Measurements from ENCODE around the gene DICER1. TPM values are rescaled to one million over a fixed set of nuclear protein-coding genes. Genes with fewer than 3 reads are reported as not detected.
"Not testable (repeated sequence)": the region's sequence is repeated elsewhere in the genome, so short reads cannot be mapped to it uniquely, and the experiment has no call there.

The DICER1 gene
- total RNA-seq, 2 experiments from 2014 or later = 39.9 to 40.9 TPM

DNA sequence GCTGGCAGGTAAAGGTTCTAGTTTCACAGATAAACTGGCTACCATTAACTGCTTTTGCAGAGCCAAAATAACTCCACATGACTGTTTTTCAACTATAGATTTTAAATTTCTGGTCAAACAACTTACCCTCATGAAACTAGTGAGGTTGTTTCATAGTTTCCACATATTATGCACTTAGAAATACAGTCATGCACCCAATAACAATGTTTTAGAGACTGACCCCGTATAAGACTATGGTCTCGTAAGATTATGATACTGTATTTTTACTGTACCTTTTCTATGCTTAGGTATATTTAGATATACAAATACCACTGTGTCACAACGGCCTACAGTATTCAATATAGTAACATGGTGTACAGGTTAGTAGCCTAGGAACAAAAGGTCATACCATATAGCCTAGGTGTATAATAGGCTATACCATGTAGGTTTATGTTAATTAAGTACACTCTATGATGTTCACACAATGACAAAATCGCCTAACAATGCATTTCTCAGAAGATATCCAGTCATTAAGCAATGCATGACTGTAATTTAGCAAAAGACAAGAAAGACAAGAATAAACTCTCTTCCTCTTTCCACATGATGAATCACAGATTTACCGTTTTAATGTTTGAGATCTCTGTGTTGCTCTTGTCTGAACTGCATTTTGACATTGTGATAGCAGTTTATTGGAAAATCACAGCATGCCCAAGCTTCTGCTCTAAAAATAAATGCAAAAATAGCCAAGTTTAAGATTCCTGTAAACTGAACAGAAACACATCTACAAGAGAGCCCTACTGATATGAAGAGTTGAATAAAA is 17.1 kb downstream of the DICER1 start:
- H3K9me3 Mint-ChIP-seq = peaks cover 7% of the 10 kb centered on the region
- H3K4me1 Mint-ChIP-seq (ENCODE audit: low read depth) = peaks cover 73% of the 10 kb centered on the region
- H3K27ac Mint-ChIP-seq = peak overlapping the region; percentile 54
- no peak for DNase-seq
- POLR2A ChIA-PET = no interaction called here
- intact Hi-C loops (cut with micrococcal nuclease) = loop anchor here (5.0 kb wide), 1 partner anchor 122 kb away; no protein-coding TSS in a partner anchor
- CTCF ChIA-PET = no interaction called here
- no peaks in the 10 kb centered on the region for H3K27me3 Mint-ChIP-seq
- H3K4me3 Mint-ChIP-seq = no peak overlapping the region
- H3K36me3 Mint-ChIP-seq = peaks cover 8% of the 10 kb centered on the region

DNA sequence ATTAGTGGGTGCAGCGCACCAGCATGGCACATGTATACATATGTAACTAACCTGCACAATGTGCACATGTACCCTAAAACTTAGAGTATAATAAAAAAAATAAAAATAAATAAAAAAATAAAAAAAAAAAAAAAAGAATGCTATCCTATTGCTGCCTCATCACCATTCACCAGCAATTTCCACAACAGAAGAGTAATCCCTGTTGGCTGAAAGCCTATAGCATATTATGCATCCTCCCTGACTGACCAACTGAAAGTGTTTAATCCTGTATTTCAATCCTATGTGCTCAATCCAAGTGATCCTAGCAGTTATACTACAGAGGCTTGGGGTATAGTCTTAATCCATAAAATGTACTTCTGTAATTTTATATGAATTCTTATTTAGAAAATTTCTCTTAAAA is 18.5 kb downstream of the DICER1 start:
- Mint-ChIP-seq H3K4me3 (no peak overlapping the region), H3K27ac (no peak overlapping the region), H3K9me3 (no peaks in the 10 kb centered on the region), H3K4me1 (ENCODE audit: low read depth) (peaks cover 72% of the 10 kb centered on the region), H3K36me3 (peaks cover 5% of the 10 kb centered on the region), H3K27me3 (no peaks in the 10 kb centered on the region)
- intact Hi-C loops (cut with micrococcal nuclease) = no loop called here
- POLR2A ChIA-PET = no interaction called here
- CTCF ChIA-PET = interaction anchor here (0.6 kb wide), 1 partner anchor 1332 kb away, joined by 3 read pairs; no protein-coding TSS in a partner anchor
- no peak for DNase-seq

DNA sequence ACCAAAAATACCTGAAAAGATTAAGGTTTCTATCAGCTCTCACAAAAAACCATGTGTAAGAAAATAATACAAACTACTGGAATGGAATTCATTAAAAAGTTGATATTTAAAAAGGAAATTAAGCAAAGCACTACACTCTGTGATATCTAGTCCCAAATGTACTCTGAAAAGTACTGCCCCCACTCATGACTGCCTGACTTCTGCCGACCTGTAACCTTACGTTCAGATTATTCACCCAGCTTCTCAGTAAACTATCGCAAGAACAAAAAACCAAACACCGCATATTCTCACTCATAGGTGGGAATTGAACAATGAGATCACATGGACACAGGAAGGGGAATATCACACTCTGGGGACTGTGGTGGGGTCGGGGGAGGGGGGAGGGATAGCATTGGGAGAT is 18.9 kb downstream of the DICER1 start:
- H3K36me3 Mint-ChIP-seq; H3K27ac Mint-ChIP-seq; H3K9me3 Mint-ChIP-seq; intact Hi-C loops (cut with micrococcal nuclease); H3K4me3 Mint-ChIP-seq; POLR2A ChIA-PET; H3K27me3 Mint-ChIP-seq; DNase-seq: not testable (repeated sequence)
- CTCF ChIA-PET = interaction anchor here (0.6 kb wide), 1 partner anchor 1333 kb away, joined by 3 read pairs; no protein-coding TSS in a partner anchor
- H3K4me1 Mint-ChIP-seq (ENCODE audit: low read depth) = peaks cover 70% of the 10 kb centered on the region

DNA sequence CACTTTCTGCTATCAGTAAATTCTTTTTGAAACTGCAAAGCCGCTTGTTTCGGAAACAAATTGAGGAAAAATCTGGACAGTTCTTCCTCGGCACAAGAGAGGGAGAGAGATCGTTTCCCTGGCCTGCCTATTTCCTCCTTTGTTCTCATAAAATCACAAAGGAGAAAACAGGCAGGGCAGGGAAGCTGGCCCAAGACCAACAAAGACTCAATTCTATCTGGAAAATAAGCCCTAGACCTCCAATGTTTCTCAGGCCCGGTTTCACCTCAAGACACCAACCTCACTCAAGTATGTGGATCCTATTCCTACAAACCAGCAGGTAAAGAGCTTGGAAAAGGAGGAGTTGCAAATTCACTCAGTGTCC is 19.5 kb downstream of the DICER1 start:
- H3K4me3 Mint-ChIP-seq = no peak overlapping the region
- H3K27ac Mint-ChIP-seq = no peak overlapping the region
- ChIA-PET CTCF (no interaction called here), POLR2A (no interaction called here)
- H3K27me3 Mint-ChIP-seq = no peaks in the 10 kb centered on the region
- H3K9me3 Mint-ChIP-seq = no peaks in the 10 kb centered on the region
- DNase-seq = no peak
- peaks cover 66% of the 10 kb centered on the region for H3K4me1 Mint-ChIP-seq (ENCODE audit: low read depth)
- H3K36me3 Mint-ChIP-seq = peaks cover 11% of the 10 kb centered on the region
- intact Hi-C loops (cut with micrococcal nuclease) = no loop called here

DNA sequence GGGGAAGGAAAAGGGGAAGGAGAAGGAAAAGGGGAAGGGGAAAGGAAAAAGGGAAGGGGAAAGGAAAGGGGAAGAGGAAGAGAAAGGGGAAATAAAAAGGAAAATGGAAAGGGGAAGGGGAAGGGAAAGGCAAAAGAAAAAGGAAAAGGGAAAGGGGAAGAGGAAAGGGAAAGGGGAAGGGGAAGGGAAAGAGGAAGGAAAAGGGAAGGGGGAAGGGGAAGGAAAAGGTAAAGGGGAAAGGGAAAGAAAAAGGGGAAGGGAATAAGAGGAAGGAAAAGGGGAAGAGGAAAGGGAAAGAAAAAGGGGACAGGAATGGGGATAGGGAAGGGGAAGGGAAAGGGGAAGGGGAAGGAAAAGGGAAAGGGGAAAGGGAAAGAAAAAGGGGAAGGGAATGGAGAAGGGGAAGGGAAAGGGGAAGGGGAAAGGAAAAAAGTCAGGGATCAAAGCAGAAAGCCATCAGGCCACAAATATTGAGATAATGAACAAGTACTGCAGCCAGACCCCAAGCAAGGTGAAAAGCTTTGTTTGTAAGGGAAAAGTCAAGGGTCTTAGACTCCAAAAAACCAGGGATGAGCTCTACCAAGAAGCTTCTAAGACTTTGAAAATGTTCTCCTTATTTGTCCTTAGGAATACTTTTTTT is 20.0 kb downstream of the DICER1 start:
- Mint-ChIP-seq H3K4me1 (ENCODE audit: low read depth) (peaks cover 61% of the 10 kb centered on the region), H3K4me3 (no peak overlapping the region), H3K36me3 (peaks cover 13% of the 10 kb centered on the region), H3K27me3 (no peaks in the 10 kb centered on the region), H3K9me3 (no peaks in the 10 kb centered on the region), H3K27ac (no peak overlapping the region)
- ChIA-PET CTCF (no interaction called here), POLR2A (no interaction called here)
- intact Hi-C loops (cut with micrococcal nuclease) = no loop called here
- DNase-seq = no peak

DNA sequence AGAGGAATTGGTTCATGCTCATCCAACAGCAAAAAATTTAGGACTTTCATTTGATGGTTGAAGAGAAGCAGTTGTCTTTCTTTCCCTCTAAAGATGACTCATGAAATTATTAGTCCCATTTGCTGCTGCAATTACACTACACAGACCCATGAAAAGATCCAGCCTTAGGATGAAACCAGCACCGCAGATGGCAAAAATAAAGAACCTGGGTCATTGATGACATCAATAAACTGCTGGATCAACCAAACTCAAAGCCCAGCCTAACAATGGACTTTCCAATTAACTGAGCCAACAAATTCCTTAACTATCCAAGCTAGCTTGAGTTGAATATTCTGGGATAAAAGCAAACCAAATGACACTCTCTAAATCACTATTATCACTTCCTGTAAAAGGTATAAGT is 20.7 kb downstream of the DICER1 start:
- POLR2A ChIA-PET = no interaction called here
- H3K27ac Mint-ChIP-seq = no peak overlapping the region
- H3K27me3 Mint-ChIP-seq = no peaks in the 10 kb centered on the region
- H3K36me3 Mint-ChIP-seq = peaks cover 16% of the 10 kb centered on the region
- H3K4me1 Mint-ChIP-seq (ENCODE audit: low read depth) = peaks cover 55% of the 10 kb centered on the region
- intact Hi-C loops (cut with micrococcal nuclease) = no loop called here
- no peak for DNase-seq
- H3K9me3 Mint-ChIP-seq = no peaks in the 10 kb centered on the region
- no peak overlapping the region for H3K4me3 Mint-ChIP-seq
- CTCF ChIA-PET = interaction anchor here (0.7 kb wide), 1 partner anchor 808 kb away, joined by 3 read pairs; no protein-coding TSS in a partner anchor

DNA sequence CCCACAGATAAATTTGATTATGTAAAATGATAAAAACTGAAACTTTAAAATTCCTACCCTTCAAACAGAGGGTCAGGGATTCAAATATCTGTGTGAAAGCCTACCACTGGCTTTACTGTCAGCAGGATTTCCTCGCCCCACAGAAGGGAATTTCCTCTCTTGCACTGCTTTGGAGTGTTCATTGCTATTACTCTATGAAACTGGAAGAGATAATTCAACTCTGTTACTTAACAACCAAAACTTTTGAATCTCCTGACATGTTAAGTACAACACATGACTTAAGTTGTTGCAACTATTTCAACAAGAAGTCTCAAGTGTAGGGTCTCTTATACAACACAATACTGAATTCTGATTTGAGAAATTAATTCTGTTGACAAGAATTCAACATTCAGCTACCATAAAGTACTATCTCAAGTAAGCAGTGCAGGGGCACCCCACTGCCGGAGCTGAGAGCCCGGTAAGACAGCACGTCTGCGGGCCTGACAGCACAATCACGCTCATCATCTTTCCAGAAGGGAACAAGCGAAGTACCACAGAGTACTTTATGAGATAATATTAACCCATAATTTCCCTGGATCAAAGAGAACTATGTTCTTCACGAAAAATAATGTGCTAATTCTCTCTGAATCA is 22.9 kb downstream of the DICER1 start:
- Mint-ChIP-seq H3K9me3 (no peaks in the 10 kb centered on the region), H3K27ac (no peak overlapping the region), H3K27me3 (no peaks in the 10 kb centered on the region), H3K36me3 (peaks cover 23% of the 10 kb centered on the region), H3K4me1 (ENCODE audit: low read depth) (peaks cover 51% of the 10 kb centered on the region), H3K4me3 (no peak overlapping the region)
- CTCF ChIA-PET = no interaction called here
- DNase-seq = no peak
- intact Hi-C loops (cut with micrococcal nuclease) = no loop called here
- POLR2A ChIA-PET = no interaction called here

DNA sequence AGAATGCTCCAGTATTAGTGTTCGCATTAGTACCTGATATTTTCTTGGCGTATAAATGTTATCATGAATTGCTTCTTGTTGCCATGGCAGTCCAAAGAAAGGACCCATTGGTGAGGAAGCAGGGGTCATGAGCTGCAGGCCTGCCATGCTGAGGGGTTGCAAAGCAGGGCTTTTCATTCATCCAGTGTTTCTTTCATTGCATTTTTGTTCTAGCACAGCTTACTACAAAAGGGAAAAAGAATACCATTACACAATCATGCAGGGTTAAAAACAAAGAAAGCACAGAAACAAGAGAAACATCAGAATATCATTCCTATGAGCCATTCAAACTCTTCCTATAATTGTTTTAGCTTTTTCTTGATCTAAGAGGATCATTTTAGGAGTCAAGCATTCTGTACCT is 24.0 kb downstream of the DICER1 start:
- no peak overlapping the region for H3K4me3 Mint-ChIP-seq
- intact Hi-C loops (cut with micrococcal nuclease) = no loop called here
- ChIA-PET CTCF (no interaction called here), POLR2A (no interaction called here)
- DNase-seq = no peak
- H3K27ac Mint-ChIP-seq = no peak overlapping the region
- peaks cover 53% of the 10 kb centered on the region for H3K4me1 Mint-ChIP-seq (ENCODE audit: low read depth)
- H3K27me3 Mint-ChIP-seq = no peaks in the 10 kb centered on the region
- no peaks in the 10 kb centered on the region for H3K9me3 Mint-ChIP-seq
- H3K36me3 Mint-ChIP-seq = peaks cover 33% of the 10 kb centered on the region

DNA sequence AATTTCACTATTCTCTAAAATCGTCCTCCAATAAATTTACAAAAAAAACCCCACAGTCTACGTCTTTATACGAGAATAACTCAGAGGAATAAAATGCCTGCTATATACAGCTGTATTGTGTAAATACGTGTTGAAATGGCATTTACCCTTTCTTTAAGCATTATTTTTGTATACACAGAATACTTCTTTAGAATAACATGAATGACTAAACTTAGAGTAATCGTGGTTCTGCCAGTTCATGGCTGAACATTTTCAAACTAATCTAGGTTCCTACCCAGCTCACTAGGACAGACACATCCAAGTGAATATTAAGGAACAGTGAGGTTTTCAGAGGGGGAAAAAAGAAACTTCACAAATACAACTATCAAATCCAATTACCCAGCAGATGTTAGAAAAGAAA is 24.6 kb downstream of the DICER1 start:
- H3K4me3 Mint-ChIP-seq = no peak overlapping the region
- intact Hi-C loops (cut with micrococcal nuclease) = no loop called here
- no peak overlapping the region for H3K27ac Mint-ChIP-seq
- ChIA-PET POLR2A (no interaction called here), CTCF (no interaction called here)
- H3K4me1 Mint-ChIP-seq (ENCODE audit: low read depth) = peaks cover 53% of the 10 kb centered on the region
- peaks cover 35% of the 10 kb centered on the region for H3K36me3 Mint-ChIP-seq
- H3K9me3 Mint-ChIP-seq = no peaks in the 10 kb centered on the region
- H3K27me3 Mint-ChIP-seq = no peaks in the 10 kb centered on the region
- DNase-seq = no peak

DNA sequence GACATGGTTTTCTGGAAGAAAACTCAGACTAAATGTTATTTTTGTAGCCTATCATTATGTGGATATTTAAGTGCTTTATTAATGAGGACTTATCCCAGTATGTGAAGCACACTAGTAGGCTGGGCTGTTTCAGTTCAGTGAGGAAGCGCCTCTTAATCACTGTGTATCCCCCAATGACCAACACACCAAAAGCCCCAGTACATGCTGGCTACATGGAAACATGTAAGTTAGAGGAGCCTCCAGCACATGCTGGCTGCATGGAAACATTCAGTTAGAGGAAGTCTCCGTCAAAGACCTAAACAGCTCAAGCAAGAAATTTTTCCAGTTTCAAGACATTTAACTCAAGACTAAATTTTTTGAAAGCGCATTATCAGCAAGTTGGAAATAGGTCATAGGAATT is 26.8 kb downstream of the DICER1 start:
- Mint-ChIP-seq H3K4me3 (no peak overlapping the region), H3K36me3 (peaks cover 40% of the 10 kb centered on the region), H3K9me3 (no peaks in the 10 kb centered on the region), H3K4me1 (ENCODE audit: low read depth) (peaks cover 39% of the 10 kb centered on the region), H3K27me3 (no peaks in the 10 kb centered on the region), H3K27ac (no peak overlapping the region)
- DNase-seq = no peak
- intact Hi-C loops (cut with micrococcal nuclease) = no loop called here
- ChIA-PET CTCF (no interaction called here), POLR2A (no interaction called here)

DNA sequence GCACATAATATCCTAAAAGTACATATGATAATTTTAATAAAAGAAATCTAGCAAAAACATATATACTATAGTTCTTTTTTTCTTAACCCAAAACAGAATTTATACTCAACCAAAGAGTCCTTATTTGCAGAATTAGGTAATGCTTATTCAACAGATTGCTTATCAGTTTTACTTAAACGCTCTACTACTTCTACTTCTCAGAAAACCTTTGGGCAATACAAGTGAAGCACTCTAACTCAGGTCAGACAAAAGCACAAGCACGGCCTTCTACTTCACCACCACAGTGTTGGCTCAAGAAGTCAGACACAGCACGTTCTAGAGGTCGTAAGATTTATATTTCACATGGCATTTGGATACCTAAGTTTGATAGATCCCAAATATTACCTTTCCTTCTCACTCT is 29.2 kb downstream of the DICER1 start:
- no peaks in the 10 kb centered on the region for H3K27me3 Mint-ChIP-seq
- H3K4me1 Mint-ChIP-seq (ENCODE audit: low read depth) = peaks cover 30% of the 10 kb centered on the region
- ChIA-PET CTCF (no interaction called here), POLR2A (no interaction called here)
- no peaks in the 10 kb centered on the region for H3K9me3 Mint-ChIP-seq
- no peak overlapping the region for H3K4me3 Mint-ChIP-seq
- H3K36me3 Mint-ChIP-seq = peaks cover 50% of the 10 kb centered on the region
- intact Hi-C loops (cut with micrococcal nuclease) = no loop called here
- H3K27ac Mint-ChIP-seq = no peak overlapping the region
- no peak for DNase-seq

DNA sequence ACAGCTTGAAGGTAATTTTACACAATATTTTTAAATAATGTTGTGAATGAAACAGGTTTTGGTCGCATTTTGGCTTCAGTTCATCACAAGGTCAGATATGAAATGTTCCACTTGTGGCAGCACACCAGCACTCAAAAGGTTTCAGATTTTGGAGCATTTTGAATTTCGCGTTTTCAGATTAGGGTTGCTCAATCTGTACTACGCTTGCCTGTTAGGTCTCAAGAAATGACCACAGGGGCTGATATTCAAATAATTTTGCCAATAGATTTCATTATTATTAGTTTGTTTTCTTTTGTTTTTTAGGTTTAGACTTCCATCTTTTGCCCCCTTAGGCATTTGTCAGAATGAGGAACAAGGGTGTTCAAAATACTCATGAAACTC is 29.8 kb downstream of the DICER1 start:
- H3K27me3 Mint-ChIP-seq = no peaks in the 10 kb centered on the region
- no peak for DNase-seq
- no peaks in the 10 kb centered on the region for H3K9me3 Mint-ChIP-seq
- peaks cover 28% of the 10 kb centered on the region for H3K4me1 Mint-ChIP-seq (ENCODE audit: low read depth)
- no peak overlapping the region for H3K27ac Mint-ChIP-seq
- H3K36me3 Mint-ChIP-seq = peaks cover 50% of the 10 kb centered on the region
- ChIA-PET CTCF (no interaction called here), POLR2A (no interaction called here)
- no peak overlapping the region for H3K4me3 Mint-ChIP-seq
- intact Hi-C loops (cut with micrococcal nuclease) = no loop called here

Data from activated CD4-positive, alpha-beta memory T cell treated with anti-CD3 and anti-CD28 coated beads for 36 hours (primary cell).